MM.1S (cell line): ENCODE measurements around the gene DIP2C.
"Not testable (repeated sequence)": the region's sequence is repeated elsewhere in the genome, so short reads cannot be mapped to it uniquely, and the experiment has no call there.

ENCODE experiments used
- DNase-seq: peaks from one replicate; pipeline ENCODE4 v3.0.0-alpha.2; 2015
- H2AFZ ChIP-seq: fragments of 300-600 bp; sonication (generic); 2 replicates; pipeline ENCODE4 v1.6.0; 2016; ENCODE audit warnings: antibody characterized with exemption, low read length
- H3F3A ChIP-seq: fragments of 300-600 bp; sonication (generic); 2 replicates; pipeline ENCODE4 v1.6.1; 2016; ENCODE audit warnings: mild to moderate bottlenecking, antibody characterized with exemption, low read length, moderate library complexity, mixed read lengths; ENCODE audit not compliant: insufficient read depth
- H3K27ac ChIP-seq: fragments of 300-600 bp; sonication (generic); 2 replicates; pipeline ENCODE4 v1.5.1; 2016; ENCODE audit warnings: mild to moderate bottlenecking, low read length
- H3K27me3 ChIP-seq: fragments of 300-600 bp; sonication (generic); replicated peaks from 2 replicates; pipeline ENCODE4 v1.6.0; 2016; ENCODE audit warnings: low read length; ENCODE audit not compliant: insufficient read depth
- H3K36me3 ChIP-seq: fragments of 300-600 bp; sonication (generic); replicated peaks from 2 replicates; pipeline ENCODE4 v1.6.1; 2016; ENCODE audit warnings: mild to moderate bottlenecking, low read length, mixed read lengths; ENCODE audit not compliant: insufficient read depth
- H3K4me1 ChIP-seq: fragments of 300-600 bp; sonication (generic); 2 replicates; pipeline ENCODE4 v1.6.1; 2016; ENCODE audit warnings: low read length, mixed read lengths
- H3K4me2 ChIP-seq: fragments of 300-600 bp; sonication (generic); 2 replicates; pipeline ENCODE4 v1.6.0; 2016; ENCODE audit warnings: low read depth, low read length
- H3K4me3 ChIP-seq: fragments of 300-600 bp; sonication (generic); 2 replicates; pipeline ENCODE4 v1.5.1; 2016; ENCODE audit warnings: low read length, mixed read lengths
- H3K79me2 ChIP-seq: fragments of 300-600 bp; sonication (generic); 2 replicates; pipeline ENCODE4 v1.6.1; 2016; ENCODE audit warnings: mixed run types, low read length, mixed read lengths
- H3K9ac ChIP-seq: fragments of 300-600 bp; sonication (generic); 2 replicates; pipeline ENCODE4 v1.6.1; 2016; ENCODE audit warnings: low read length, mixed read lengths
- H3K9me2 ChIP-seq: fragments of 300-600 bp; sonication (generic); replicated peaks from 2 replicates; pipeline ENCODE4 v1.6.1; 2016; ENCODE audit warnings: mild to moderate bottlenecking, low read length, mixed read lengths; ENCODE audit not compliant: insufficient read depth
- H3K9me3 ChIP-seq: fragments of 300-600 bp; sonication (generic); replicated peaks from 2 replicates; pipeline ENCODE4 v1.6.1; 2016; ENCODE audit warnings: mild to moderate bottlenecking, low read length, mixed read lengths; ENCODE audit not compliant: insufficient read depth
- H4K20me1 ChIP-seq: fragments of 300-600 bp; sonication (generic); 2 replicates; pipeline ENCODE4 v1.6.1; 2016; ENCODE audit warnings: mild to moderate bottlenecking, low read length, moderate library complexity, mixed read lengths; ENCODE audit not compliant: insufficient read depth
- CTCF ChIP-seq: fragments of 300-600 bp; sonication (generic); IDR thresholded peaks from 2 replicates; pipeline ENCODE4 v1.5.1; 2016; ENCODE audit warnings: antibody characterized with exemption, low read length, mixed read lengths
- EZH2 ChIP-seq: fragments of 300-600 bp; sonication (generic); optimal IDR thresholded peaks from 2 replicates; pipeline ENCODE3; 2017; ENCODE audit warnings: low read depth, mild to moderate bottlenecking, antibody characterized with exemption, low read length, mixed read lengths
- EZH2phosphoT487 ChIP-seq: fragments of 300-600 bp; sonication (generic); IDR thresholded peaks from 2 replicates; pipeline ENCODE4 v1.6.1; 2018; ENCODE audit warnings: antibody characterized with exemption, low read length

Gene DIP2C

GRCh38 chr10:707861-708260, 18.4 kb upstream of the DIP2C start:
- no peak overlapping the region for H3K4me2 ChIP-seq
- no peaks in the 10 kb centered on the region for H3F3A ChIP-seq
- no peaks in the 10 kb centered on the region for H3K27me3 ChIP-seq
- H4K20me1 ChIP-seq: no peaks in the 10 kb centered on the region
- H3K9me3 ChIP-seq: no peaks in the 10 kb centered on the region
- TF ChIP-seq EZH2phosphoT487 (no peak), CTCF (no peak), EZH2 (no peak)
- H3K36me3 ChIP-seq: no peaks in the 10 kb centered on the region
- no peaks in the 10 kb centered on the region for H3K9me2 ChIP-seq
- no peak overlapping the region for H3K27ac ChIP-seq
- no peaks in the 10 kb centered on the region for H3K4me1 ChIP-seq
- no peak overlapping the region for H3K9ac ChIP-seq
- H2AFZ ChIP-seq: no peak overlapping the region
- H3K4me3 ChIP-seq: no peak overlapping the region
- no peaks in the 10 kb centered on the region for H3K79me2 ChIP-seq
- DNase-seq: no peak

- Histone ChIP-seq H3K9ac (no peak overlapping the region), H3K4me1 (no peaks in the 10 kb centered on the region), H2AFZ (no peak overlapping the region), H3K9me3 (no peaks in the 10 kb centered on the region), H3K79me2 (no peaks in the 10 kb centered on the region), H3K27ac (no peak overlapping the region), H3K36me3 (no peaks in the 10 kb centered on the region), H3K4me2 (no peak overlapping the region), H3F3A (no peaks in the 10 kb centered on the region), H3K9me2 (no peaks in the 10 kb centered on the region), H3K4me3 (no peak overlapping the region), H4K20me1 (no peaks in the 10 kb centered on the region), H3K27me3 (no peaks in the 10 kb centered on the region)
- TF ChIP-seq CTCF: no peak
- TF ChIP-seq EZH2: no peak
- no peak for TF ChIP-seq EZH2phosphoT487
- DNase-seq: no peak
These were observed 18.0 kb upstream of the DIP2C start for GRCh38 chr10:707456-707855.

- Histone ChIP-seq H3F3A (no peaks in the 10 kb centered on the region), H3K4me2 (no peak overlapping the region), H3K4me3 (no peak overlapping the region), H3K36me3 (no peaks in the 10 kb centered on the region), H3K9me3 (no peaks in the 10 kb centered on the region), H3K9ac (no peak overlapping the region), H3K9me2 (no peaks in the 10 kb centered on the region), H3K27ac (no peak overlapping the region), H3K79me2 (no peaks in the 10 kb centered on the region), H2AFZ (no peak overlapping the region), H4K20me1 (no peaks in the 10 kb centered on the region), H3K27me3 (no peaks in the 10 kb centered on the region), H3K4me1 (no peaks in the 10 kb centered on the region)
- DNase-seq: no peak
- TF ChIP-seq CTCF (no peak), EZH2phosphoT487 (no peak), EZH2 (no peak)
These were observed 13.7 kb upstream of the DIP2C start for GRCh38 chr10:703118-703517.

GRCh38 chr10:700183-700582, 10.7 kb upstream of the DIP2C start:
- H3K4me1 ChIP-seq, H3K36me3 ChIP-seq, H3K27ac ChIP-seq, H3F3A ChIP-seq, H4K20me1 ChIP-seq, DNase-seq, H3K9me2 ChIP-seq, H2AFZ ChIP-seq, H3K79me2 ChIP-seq, H3K4me3 ChIP-seq, H3K4me2 ChIP-seq, H3K27me3 ChIP-seq, H3K9ac ChIP-seq, H3K9me3 ChIP-seq: not testable (repeated sequence)
